ENCODE measurements around the gene IQSEC3. TPM values are rescaled to one million over a fixed set of nuclear protein-coding genes. Genes with fewer than 3 reads are reported as not detected.

The IQSEC3 gene
- total and polyA plus RNA-seq, 5 donors: 1.3 to 3.6 (median 1.5) TPM

DNA sequence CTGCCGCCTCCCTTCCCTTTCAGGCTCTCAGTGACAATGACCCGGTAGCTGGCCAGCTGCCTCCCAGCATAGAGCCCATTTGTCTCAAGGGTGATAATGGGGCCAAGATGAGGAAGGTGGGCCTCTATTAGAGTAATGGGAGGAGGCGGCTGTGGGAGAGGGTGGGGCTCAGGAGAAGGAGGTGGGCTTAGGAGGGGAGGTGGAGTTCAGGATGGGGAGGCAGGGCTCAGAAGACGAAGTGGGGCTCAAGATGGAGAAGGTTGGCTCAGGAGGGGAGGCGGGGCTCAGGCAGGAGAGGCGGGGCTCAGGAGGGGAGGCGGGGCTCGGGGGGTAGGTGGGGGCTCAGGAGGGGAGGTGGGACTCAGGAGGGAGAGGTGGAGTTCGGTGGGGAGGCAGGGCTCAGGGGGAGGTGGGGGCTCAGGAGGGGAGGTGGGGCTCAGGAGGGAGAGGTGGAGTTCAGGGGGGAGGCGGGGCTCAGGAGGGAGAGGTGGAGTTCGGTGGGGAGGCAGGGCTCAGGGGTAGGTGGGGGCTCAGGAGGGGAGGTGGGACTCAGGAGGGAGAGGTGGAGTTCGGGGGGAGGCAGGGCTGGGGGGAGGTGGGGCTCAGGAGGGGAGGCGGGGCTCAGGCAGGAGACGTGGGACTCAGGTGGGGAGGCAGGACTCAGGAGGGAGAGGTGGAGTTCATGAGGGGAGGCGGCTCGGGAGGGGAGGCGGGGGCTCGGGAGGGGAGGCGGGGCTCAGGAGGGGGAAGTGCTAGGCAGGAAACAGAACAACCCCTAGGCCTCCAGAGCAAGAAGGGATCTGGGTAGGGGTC, 36.8 kb downstream of the IQSEC3 start:
- 72% methylated on average over 18 of the region's 19 CpGs for WGBS
- Histone ChIP-seq H3K4me3 (ENCODE audit: low read length) (no peak overlapping the region), H3K27me3 (ENCODE audit: control insufficient read depth, insufficient read depth) (no peaks in the 10 kb centered on the region), H3K4me1 (ENCODE audit: control insufficient read depth, insufficient read depth, low read length) (no peaks in the 10 kb centered on the region), H3K27ac (ENCODE audit: low read length) (no peak overlapping the region), H3K9me3 (ENCODE audit: control insufficient read depth, low read length) (no peaks in the 10 kb centered on the region)
- peak in 1 of 3 donors; percentile 38 for DNase-seq
- intact Hi-C loops (cut with DNase I): no loop called here
- no peak for ATAC-seq

DNA sequence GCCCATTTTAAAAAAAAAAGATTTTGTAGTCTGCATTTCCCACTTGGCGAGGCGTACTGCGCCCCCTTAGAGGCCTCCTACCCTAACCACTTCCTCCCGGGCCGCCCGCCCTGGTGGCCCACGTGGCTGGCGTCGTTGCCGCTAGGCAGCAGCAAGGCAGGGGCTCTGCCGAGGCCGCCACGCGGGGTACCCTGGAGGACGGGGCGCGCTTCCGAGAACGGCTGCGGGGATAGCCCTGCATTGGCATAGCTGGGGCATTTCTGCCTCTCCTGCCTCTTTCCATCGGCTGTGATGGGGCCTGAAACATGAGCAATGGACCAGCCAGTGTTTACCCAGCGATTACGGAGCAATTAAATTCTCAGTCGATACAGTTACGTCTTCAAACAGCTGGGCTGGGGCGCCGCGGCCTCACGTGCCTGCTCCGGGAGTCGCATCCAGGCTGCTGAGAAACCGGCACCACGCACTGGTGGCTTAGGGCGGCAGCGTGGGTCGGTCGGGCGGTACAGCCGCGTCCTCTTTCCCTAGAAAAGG, 38.0 kb downstream of the IQSEC3 start:
- no peak for ATAC-seq
- H3K27me3 ChIP-seq (ENCODE audit: control insufficient read depth, insufficient read depth): no peaks in the 10 kb centered on the region

DNA sequence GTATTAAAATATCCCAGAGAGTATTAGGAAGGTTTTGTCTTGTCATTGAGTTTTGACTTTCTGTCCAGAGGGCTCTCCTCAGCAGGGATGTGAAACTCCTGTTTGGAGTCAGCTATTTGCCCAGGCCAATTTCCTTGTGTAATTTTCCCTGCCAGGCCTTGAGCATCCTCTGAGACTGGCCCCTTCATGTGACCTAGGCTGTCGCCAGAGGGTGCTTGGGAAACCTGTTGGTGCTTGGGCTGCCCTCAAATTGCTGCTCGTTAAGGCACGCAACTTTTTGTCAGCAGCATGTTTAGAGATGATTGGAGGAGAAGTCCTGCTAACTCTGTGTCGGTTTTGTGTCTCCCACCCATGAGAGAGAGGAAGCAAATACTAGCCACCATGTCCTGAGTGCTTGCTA, 39.1 kb downstream of the IQSEC3 start:
- Histone ChIP-seq H3K27me3 (ENCODE audit: control insufficient read depth, insufficient read depth) (no peaks in the 10 kb centered on the region), H3K27ac (ENCODE audit: low read length) (no peak overlapping the region), H3K4me3 (ENCODE audit: low read length) (no peak overlapping the region), H3K4me1 (ENCODE audit: control insufficient read depth, insufficient read depth, low read length) (no peaks in the 10 kb centered on the region), H3K9me3 (ENCODE audit: control insufficient read depth, low read length) (no peaks in the 10 kb centered on the region)
- 71% methylated on average over 4 of the region's 4 CpGs for WGBS
- DNase-seq (no peak), ATAC-seq (no peak)
- intact Hi-C loops (cut with DNase I): no loop called here

More for the DNA sequence above, 38.0 kb downstream of the IQSEC3 start:
- Histone ChIP-seq H3K4me1 (ENCODE audit: control insufficient read depth, insufficient read depth, low read length) (no peaks in the 10 kb centered on the region), H3K27ac (ENCODE audit: low read length) (no peak overlapping the region), H3K9me3 (ENCODE audit: control insufficient read depth, low read length) (no peaks in the 10 kb centered on the region), H3K4me3 (ENCODE audit: low read length) (no peak overlapping the region)
- 50% methylated on average over 40 of the region's 40 CpGs for WGBS
- intact Hi-C loops (cut with DNase I): no loop called here
- peak in 1 of 3 donors; percentile 50 for DNase-seq

DNA sequence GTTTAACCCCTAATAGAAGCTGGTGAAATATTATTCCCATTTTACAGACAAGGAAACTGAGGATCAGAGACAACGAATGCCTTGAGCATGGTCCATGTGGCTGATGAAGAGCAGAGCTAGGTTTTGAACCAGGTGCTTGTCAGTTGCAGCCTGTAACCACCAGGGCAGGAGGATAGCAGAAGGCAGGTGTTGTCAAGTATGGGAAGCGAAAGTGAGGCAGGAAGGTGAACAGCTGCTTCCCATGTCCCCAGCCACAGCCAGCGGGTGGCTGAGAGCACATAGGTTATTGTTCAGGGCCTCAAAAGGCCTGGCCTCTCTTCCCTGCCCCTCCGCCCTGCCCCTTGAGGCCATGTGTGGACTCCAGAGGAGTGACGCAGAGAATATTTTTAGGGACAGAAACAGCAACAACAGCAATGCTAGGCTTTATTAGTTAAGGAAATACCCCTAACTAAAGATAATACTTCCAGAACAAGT, 39.6 kb downstream of the IQSEC3 start:
- WGBS: 56% methylated on average over 5 of the region's 5 CpGs
- Histone ChIP-seq H3K4me1 (ENCODE audit: control insufficient read depth, insufficient read depth, low read length) (no peaks in the 10 kb centered on the region), H3K27me3 (ENCODE audit: control insufficient read depth, insufficient read depth) (no peaks in the 10 kb centered on the region), H3K9me3 (ENCODE audit: control insufficient read depth, low read length) (no peaks in the 10 kb centered on the region), H3K27ac (ENCODE audit: low read length) (no peak overlapping the region), H3K4me3 (ENCODE audit: low read length) (no peak overlapping the region)
- ATAC-seq (peak in 1 of 2 donors; percentile 42), DNase-seq (peak in 1 of 3 donors; percentile 36)
- intact Hi-C loops (cut with DNase I): no loop called here

DNA sequence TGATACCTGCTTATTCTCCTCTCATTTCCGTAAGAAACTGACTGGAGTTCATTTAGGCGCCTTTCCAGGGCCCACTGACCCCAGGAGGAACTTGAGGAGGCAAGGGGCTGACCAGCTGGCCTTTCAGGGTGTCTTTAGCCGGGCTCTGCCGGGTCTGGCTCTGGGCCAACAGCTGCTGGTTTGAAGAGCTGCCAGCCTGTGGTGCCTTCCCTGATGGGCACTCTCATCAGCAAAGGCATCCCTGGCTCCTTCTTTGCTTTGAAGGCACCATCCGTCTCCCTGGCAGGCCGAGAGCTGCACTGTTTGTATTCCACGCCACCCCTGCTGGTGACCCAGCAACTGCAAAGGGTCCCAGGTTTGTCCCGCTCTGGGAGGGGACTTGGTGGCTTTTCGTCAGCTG, 42.0 kb downstream of the IQSEC3 start:
- H3K27ac ChIP-seq (ENCODE audit: low read length): no peak overlapping the region
- H3K4me3 ChIP-seq (ENCODE audit: low read length): no peak overlapping the region
- H3K27me3 ChIP-seq (ENCODE audit: control insufficient read depth, insufficient read depth): no peaks in the 10 kb centered on the region
- 67% methylated on average over 9 of the region's 9 CpGs for WGBS
- DNase-seq (peak; percentile 40 to 76 (median 74)), ATAC-seq (peak; percentile 40 to 43)
- intact Hi-C loops (cut with DNase I): no loop called here
- H3K4me1 ChIP-seq (ENCODE audit: control insufficient read depth, insufficient read depth, low read length): no peaks in the 10 kb centered on the region
- no peaks in the 10 kb centered on the region for H3K9me3 ChIP-seq (ENCODE audit: control insufficient read depth, low read length)

DNA sequence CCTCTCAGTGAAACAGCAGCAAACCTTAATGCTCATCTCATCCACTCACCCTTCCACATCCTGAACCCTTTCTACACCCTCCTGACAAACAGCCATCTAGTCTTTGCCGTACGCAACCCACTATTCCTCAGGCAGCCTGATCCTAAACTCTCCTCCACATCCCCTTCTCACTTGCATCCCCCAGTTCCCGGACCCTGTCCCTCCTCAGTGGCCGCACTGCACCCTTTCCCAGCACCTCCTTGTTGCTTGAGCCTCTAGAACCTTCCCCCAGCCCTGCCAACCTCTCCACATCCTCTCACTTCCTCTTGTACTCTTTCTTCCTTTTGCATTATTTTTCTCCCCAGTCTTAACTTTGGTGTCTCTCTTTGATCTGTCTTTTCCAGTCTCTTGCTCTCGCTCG, 42.9 kb downstream of the IQSEC3 start:
- intact Hi-C loops (cut with DNase I): no loop called here
- no peaks in the 10 kb centered on the region for H3K9me3 ChIP-seq (ENCODE audit: control insufficient read depth, low read length)
- H3K4me3 ChIP-seq (ENCODE audit: low read length): no peak overlapping the region
- WGBS: 38% methylated on average over 6 of the region's 6 CpGs
- no peak overlapping the region for H3K27ac ChIP-seq (ENCODE audit: low read length)
- DNase-seq (no peak), ATAC-seq (no peak)
- no peaks in the 10 kb centered on the region for H3K4me1 ChIP-seq (ENCODE audit: control insufficient read depth, insufficient read depth, low read length)
- H3K27me3 ChIP-seq (ENCODE audit: control insufficient read depth, insufficient read depth): no peaks in the 10 kb centered on the region

DNA sequence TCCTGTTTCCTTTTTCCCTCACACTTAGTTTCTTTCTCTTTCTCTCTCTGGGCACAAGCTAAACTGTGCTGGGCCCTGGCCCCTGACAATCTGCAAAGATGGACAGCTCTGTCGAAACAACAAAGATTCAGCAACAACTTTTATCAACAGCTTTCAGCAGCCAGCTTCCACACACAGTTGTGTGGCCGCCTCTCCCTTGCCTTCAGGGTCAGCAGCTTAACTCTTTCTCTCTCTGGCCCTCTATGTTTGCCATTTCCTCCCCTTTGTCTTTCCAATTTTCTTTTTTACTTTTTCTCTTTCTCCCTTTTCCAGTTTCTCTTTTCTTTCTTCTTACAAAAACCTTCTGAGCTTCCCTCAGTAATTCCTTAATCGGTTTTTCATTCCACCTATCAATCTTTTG, 43.3 kb downstream of the IQSEC3 start:
- Histone ChIP-seq H3K4me1 (ENCODE audit: control insufficient read depth, insufficient read depth, low read length) (no peaks in the 10 kb centered on the region), H3K27ac (ENCODE audit: low read length) (no peak overlapping the region), H3K4me3 (ENCODE audit: low read length) (no peak overlapping the region), H3K27me3 (ENCODE audit: control insufficient read depth, insufficient read depth) (no peaks in the 10 kb centered on the region), H3K9me3 (ENCODE audit: control insufficient read depth, low read length) (no peaks in the 10 kb centered on the region)
- intact Hi-C loops (cut with DNase I): no loop called here
- ATAC-seq: no peak
- WGBS: 41% methylated on average over 3 of the region's 3 CpGs
- no peak for DNase-seq

DNA sequence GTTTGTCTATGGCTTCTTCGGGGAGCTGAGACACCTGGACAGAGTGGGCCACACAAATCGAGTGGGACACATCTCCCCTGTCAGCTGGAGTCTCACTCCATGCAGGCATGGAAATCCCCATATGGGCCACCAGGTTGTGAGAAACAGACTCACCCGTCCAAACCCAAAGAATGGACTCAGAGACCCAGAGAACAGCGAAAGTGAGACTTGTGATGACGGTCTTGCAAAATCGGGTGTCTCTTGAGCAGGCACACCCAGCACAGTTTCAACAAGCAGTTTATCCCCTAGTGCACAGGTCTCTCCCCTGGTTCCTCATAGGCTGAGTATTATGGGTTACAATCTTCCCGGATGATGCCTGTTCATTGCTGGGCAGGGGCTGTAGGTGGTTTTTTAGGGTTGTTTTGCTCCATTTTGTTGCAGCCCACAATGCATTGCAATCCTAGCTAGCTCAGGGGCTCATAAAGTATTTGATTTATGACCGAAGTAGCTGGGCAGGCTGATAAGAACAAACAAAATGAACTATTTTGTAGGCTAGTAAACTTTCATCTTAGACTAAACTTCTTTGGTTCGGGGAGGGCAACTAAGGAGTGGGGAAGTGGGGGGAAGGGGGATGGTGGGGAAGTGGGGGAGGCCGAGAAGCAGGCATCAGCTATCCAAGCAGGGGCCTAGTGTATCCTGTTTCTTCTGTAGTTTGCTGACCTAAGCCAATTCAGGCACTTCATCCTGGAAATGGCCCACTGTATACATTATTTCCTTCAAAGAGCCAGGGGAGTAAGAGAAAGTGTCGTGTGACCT, 45.3 kb downstream of the IQSEC3 start:
- H3K27ac ChIP-seq (ENCODE audit: low read length): no peak overlapping the region
- 70% methylated on average over 11 of the region's 11 CpGs for WGBS

DNA sequence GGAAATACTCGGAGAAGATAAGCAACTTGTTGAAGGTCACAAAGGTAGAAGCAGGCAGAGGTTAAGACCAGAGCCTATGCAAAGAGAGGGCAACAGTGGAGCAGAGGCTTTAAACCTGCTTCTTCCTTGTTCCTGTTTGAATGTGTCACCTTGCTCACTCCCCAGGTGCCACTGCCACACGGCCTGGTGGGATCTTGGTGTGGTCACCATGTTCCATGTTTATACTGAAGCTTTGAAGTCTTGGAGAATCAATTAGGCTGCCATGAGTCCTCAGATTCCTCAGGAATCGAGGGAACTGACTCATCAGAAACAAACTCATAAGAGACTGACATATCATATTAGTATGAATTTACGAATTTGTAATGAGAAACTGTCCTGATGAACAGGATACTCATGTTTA, 46.8 kb downstream of the IQSEC3 start:
- intact Hi-C loops (cut with DNase I): no loop called here
- no peak for DNase-seq
- Histone ChIP-seq H3K9me3 (ENCODE audit: control insufficient read depth, low read length) (no peaks in the 10 kb centered on the region), H3K27ac (ENCODE audit: low read length) (no peak overlapping the region), H3K4me3 (ENCODE audit: low read length) (no peak overlapping the region), H3K27me3 (ENCODE audit: control insufficient read depth, insufficient read depth) (no peaks in the 10 kb centered on the region), H3K4me1 (ENCODE audit: control insufficient read depth, insufficient read depth, low read length) (no peaks in the 10 kb centered on the region)
- ATAC-seq: no peak
- 81% methylated on average over 4 of the region's 4 CpGs for WGBS

More for the DNA sequence above, 45.3 kb downstream of the IQSEC3 start:
- DNase-seq: no peak
- Histone ChIP-seq H3K9me3 (ENCODE audit: control insufficient read depth, low read length) (no peaks in the 10 kb centered on the region), H3K27me3 (ENCODE audit: control insufficient read depth, insufficient read depth) (no peaks in the 10 kb centered on the region), H3K4me3 (ENCODE audit: low read length) (no peak overlapping the region), H3K4me1 (ENCODE audit: control insufficient read depth, insufficient read depth, low read length) (no peaks in the 10 kb centered on the region)
- ATAC-seq: no peak
- intact Hi-C loops (cut with DNase I): no loop called here

DNA sequence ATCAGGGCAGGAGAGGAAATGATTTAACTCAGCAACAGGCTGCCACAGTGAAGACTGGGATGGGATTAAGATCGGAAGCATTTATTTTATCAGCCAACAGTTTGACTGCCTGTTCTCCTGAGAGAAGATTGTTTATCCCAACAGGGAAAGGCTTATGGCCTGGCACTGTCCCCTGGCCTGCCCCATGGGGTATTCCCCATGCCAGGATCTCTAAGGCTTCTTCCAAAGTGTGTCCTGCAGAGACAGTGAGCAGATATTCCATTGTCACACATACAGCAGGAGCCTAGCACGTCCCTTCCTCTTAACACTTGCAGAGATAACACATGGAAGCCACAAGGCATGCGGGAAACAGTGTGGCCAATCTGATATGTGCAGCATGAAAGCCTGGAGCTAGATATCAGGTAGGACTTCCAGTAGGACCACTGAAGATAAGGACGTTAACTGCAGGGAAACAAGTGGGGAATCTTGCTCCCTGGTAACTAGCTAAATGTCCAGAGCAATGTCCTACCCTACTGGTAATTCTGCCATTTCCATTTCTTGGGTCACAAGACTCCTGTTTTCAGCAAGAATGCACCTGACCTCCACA, 48.2 kb downstream of the IQSEC3 start:
- Histone ChIP-seq H3K27me3 (ENCODE audit: control insufficient read depth, insufficient read depth) (no peaks in the 10 kb centered on the region), H3K4me3 (ENCODE audit: low read length) (no peak overlapping the region)

DNA sequence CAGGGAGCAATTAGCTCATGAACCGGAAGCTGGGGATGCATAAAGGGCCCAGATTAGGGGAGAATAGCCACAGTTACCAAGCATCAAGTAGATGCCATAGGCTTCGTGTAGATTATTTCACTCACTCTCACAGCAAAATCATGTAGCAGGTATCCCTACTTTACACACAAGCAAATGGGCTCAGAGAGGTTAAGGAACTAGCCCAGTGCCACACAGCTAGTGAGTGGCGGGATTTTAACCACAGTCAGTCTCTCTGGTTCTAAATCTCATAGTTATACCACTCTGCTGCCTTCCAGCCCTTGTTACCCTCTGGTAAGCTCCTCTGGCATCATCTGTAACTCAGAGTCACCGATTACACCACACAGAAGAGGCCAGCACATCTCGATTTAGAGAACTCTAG, 49.0 kb downstream of the IQSEC3 start:
- Histone ChIP-seq H3K9me3 (ENCODE audit: control insufficient read depth, low read length) (no peaks in the 10 kb centered on the region), H3K4me1 (ENCODE audit: control insufficient read depth, insufficient read depth, low read length) (no peaks in the 10 kb centered on the region), H3K4me3 (ENCODE audit: low read length) (no peak overlapping the region), H3K27ac (ENCODE audit: low read length) (no peak overlapping the region), H3K27me3 (ENCODE audit: control insufficient read depth, insufficient read depth) (no peaks in the 10 kb centered on the region)
- intact Hi-C loops (cut with DNase I): no loop called here
- DNase-seq (no peak), ATAC-seq (no peak)
- 66% methylated on average over 5 of the region's 5 CpGs for WGBS

More for the DNA sequence above, 48.2 kb downstream of the IQSEC3 start:
- 38% methylated on average over 4 of the region's 4 CpGs for WGBS
- no peaks in the 10 kb centered on the region for H3K9me3 ChIP-seq (ENCODE audit: control insufficient read depth, low read length)
- no peak for DNase-seq
- no peak overlapping the region for H3K27ac ChIP-seq (ENCODE audit: low read length)
- no peaks in the 10 kb centered on the region for H3K4me1 ChIP-seq (ENCODE audit: control insufficient read depth, insufficient read depth, low read length)
- ATAC-seq: no peak
- intact Hi-C loops (cut with DNase I): no loop called here

All from right cardiac atrium (tissue), 5 donors.